ENCODE data around the gene AUNIP.

The AUNIP gene

GRCh38 chr1:25825605-25826004, 33.7 kb downstream of the AUNIP start:
- no peak for DNase-seq

- DNase-seq, result no peak
Measured at GRCh38 chr1:25821630-25822091, 37.6 kb downstream of the AUNIP start.

- no peak for DNase-seq
Measured at GRCh38 chr1:25821112-25821476, 38.2 kb downstream of the AUNIP start.

- DNase-seq, result peak; percentile 42 to 75
Measured at GRCh38 chr1:25820247-25821111, 38.8 kb downstream of the AUNIP start.

GRCh38 chr1:25819491-25820246, 39.6 kb downstream of the AUNIP start, which contains the start of gene MTFR1L:
TSS of gene MTFR1L (plus strand) at chr1:25819954. CDS start at chr1:25823105, 3,151 bp downstream.
- peak; percentile 50 to 86 for DNase-seq

GRCh38 chr1:25818569-25818968, 40.7 kb downstream of the AUNIP start:
- DNase-seq, result no peak

GRCh38 chr1:25817840-25818501, 41.3 kb downstream of the AUNIP start:
- DNase-seq, result peak in 1 of 2 experiments; percentile 42

GRCh38 chr1:25816112-25816718, 43.0 kb downstream of the AUNIP start:
- no peak for DNase-seq

GRCh38 chr1:25815208-25816111, 43.8 kb downstream of the AUNIP start:
- no peak for DNase-seq

- DNase-seq, result no peak
Measured at GRCh38 chr1:25814549-25815087, 44.6 kb downstream of the AUNIP start.

- DNase-seq, result no peak
Measured at GRCh38 chr1:25813734-25814471, 45.4 kb downstream of the AUNIP start.

- DNase-seq, result no peak
Measured at GRCh38 chr1:25813071-25813733, 46.1 kb downstream of the AUNIP start.

GRCh38 chr1:25811384-25812082, 47.7 kb downstream of the AUNIP start:
- no peak for DNase-seq

- DNase-seq, result peak in 1 of 2 experiments; percentile 58
Measured at GRCh38 chr1:25810341-25811299, 48.6 kb downstream of the AUNIP start.

- DNase-seq, result no peak
Measured at GRCh38 chr1:25809929-25810328, 49.3 kb downstream of the AUNIP start.

- DNase-seq, result no peak
Measured at GRCh38 chr1:25809283-25809926, 49.9 kb downstream of the AUNIP start.

- no peak for DNase-seq
Measured at GRCh38 chr1:25808481-25809244, 50.6 kb downstream of the AUNIP start.

All from NCI-H526 (cell line).